ENCODE measurements around the gene PRSS53.

DNA sequence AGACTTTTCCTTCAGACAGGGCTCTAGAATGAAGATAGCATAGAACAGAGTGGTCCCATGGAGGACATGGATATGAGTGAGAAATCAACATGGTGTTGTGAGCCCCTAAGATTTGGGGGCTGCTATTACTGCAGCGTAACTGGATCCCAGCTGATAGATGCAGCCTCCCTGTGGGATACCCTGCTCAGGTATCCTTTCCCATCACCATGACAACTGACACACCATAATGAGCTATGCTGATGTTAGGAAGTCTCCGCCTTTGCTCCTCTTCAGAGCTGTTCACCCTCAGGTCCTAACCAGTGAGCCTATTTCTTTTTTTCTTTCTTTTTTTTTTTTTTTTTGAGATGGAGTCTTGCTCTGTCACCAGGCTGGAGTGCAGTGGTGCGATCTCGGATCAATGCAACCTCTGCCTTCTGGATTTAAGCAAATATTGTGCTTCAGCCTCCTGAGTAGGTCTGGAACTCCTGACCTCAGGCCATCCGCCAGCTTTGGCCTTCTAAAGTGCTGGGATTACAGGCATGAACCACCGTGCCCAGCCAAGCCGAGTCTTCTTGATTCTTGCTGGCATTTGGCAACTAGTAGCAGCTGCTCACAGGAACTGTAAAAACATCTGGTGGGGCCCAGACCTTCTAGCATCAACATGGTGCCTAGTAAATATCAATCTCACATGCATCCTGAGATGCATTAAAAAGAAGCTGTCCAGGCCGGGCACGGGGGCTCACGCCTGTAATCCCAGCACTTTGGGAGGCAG is 38.3 kb downstream of the PRSS53 start:
- TF ChIP-seq, protein P1, sequence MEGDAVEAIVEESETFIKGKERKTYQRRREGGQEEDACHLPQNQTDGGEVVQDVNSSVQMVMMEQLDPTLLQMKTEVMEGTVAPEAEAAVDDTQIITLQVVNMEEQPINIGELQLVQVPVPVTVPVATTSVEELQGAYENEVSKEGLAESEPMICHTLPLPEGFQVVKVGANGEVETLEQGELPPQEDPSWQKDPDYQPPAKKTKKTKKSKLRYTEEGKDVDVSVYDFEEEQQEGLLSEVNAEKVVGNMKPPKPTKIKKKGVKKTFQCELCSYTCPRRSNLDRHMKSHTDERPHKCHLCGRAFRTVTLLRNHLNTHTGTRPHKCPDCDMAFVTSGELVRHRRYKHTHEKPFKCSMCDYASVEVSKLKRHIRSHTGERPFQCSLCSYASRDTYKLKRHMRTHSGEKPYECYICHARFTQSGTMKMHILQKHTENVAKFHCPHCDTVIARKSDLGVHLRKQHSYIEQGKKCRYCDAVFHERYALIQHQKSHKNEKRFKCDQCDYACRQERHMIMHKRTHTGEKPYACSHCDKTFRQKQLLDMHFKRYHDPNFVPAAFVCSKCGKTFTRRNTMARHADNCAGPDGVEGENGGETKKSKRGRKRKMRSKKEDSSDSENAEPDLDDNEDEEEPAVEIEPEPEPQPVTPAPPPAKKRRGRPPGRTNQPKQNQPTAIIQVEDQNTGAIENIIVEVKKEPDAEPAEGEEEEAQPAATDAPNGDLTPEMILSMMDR (IDR thresholded peaks at IDR 0.05) = no peak
- no peak for TF ChIP-seq POLR2A (IDR thresholded peaks at IDR 0.05)
- TF ChIP-seq POLR2AphosphoS5 (IDR thresholded peaks at IDR 0.05) = no peak
